ENCODE data around the gene MLLT10.
A peak's percentile ranks its signal among the peaks of the same experiment; 100 is the strongest.

Gene MLLT10

GRCh38 chr10:21668831-21669230 lies 134.8 kb downstream of the MLLT10 start:
- WGBS, result 88% methylated on average over 1 of the region's 1 CpG
- no peaks in the 10 kb centered on the region for H3K9me3 ChIP-seq (ENCODE audit: control insufficient read depth, low read length)

GRCh38 chr10:21670391-21670790 lies 136.4 kb downstream of the MLLT10 start:
- peaks cover 4 to 27% of the 10 kb centered on the region in 2 experiments for H3K36me3 ChIP-seq (ENCODE audit: control insufficient read depth in 1 of 2, insufficient read depth in 2 of 2, low read depth in 1 of 2, low read length in 2 of 2)
- no peak overlapping the region for H2AFZ ChIP-seq (ENCODE audit: low read depth, low read length)
- no peaks in the 10 kb centered on the region for H3K27me3 ChIP-seq (ENCODE audit: control insufficient read depth in 1 of 2, insufficient read depth in 1 of 2, low read length in 2 of 2)
- no peak overlapping the region for H3K27ac ChIP-seq (ENCODE audit: low read length, poor library complexity, severe bottlenecking)
- H2BK120ac ChIP-seq (ENCODE audit: low read depth, low read length), result no peak overlapping the region
- no peak overlapping the region for H3K9ac ChIP-seq (ENCODE audit: low read length)
- no peak overlapping the region for H2BK5ac ChIP-seq (ENCODE audit: low read depth, low read length, poor library complexity, severe bottlenecking)
- no peak overlapping the region for H4K91ac ChIP-seq (ENCODE audit: low read length)
- H3K4ac ChIP-seq (ENCODE audit: low read depth in 1 of 2, low read length in 2 of 2), result no peak overlapping the region
- H3K14ac ChIP-seq (ENCODE audit: low read length in 2 of 2), result no peak overlapping the region
- no peak overlapping the region for H4K8ac ChIP-seq (ENCODE audit: low read length)
- 86% methylated on average over 2 of the region's 2 CpGs for whole genome bisulfite sequencing
- H3K4me3 ChIP-seq (ENCODE audit: insufficient read depth in 1 of 2, low read depth in 1 of 2, low read length in 2 of 2), result no peak overlapping the region
- peaks cover 16% of the 10 kb centered on the region for H3K79me1 ChIP-seq (replicated peaks; ENCODE audit: low read length, poor library complexity, severe bottlenecking)
- H3K18ac ChIP-seq (ENCODE audit: low read depth in 1 of 2, low read length in 2 of 2), result no peak overlapping the region
- H2BK12ac ChIP-seq (ENCODE audit: low read length in 2 of 2), result no peak overlapping the region
- H3K23ac ChIP-seq (ENCODE audit: low read length in 2 of 2), result no peak overlapping the region
- no peak overlapping the region for H2BK15ac ChIP-seq (ENCODE audit: low read depth, poor library complexity, severe bottlenecking)
- no peak overlapping the region for H3K4me2 ChIP-seq (ENCODE audit: low read length, poor library complexity, severe bottlenecking)
- peaks cover 2% of the 10 kb centered on the region for H3K4me1 ChIP-seq (ENCODE audit: control insufficient read depth, insufficient read depth, low read depth, low read length)
- H2AK5ac ChIP-seq (ENCODE audit: low read length, severe bottlenecking), result no peak overlapping the region
- no peak for DNase-seq
- H3K9me3 ChIP-seq (ENCODE audit: control insufficient read depth, low read length), result no peaks in the 10 kb centered on the region

More at GRCh38 chr10:21668831-21669230, 134.8 kb downstream of the MLLT10 start:
- Histone ChIP-seq H3K27me3 (ENCODE audit: control insufficient read depth in 1 of 2, insufficient read depth in 1 of 2, low read length in 2 of 2) (no peaks in the 10 kb centered on the region), H3K36me3 (ENCODE audit: control insufficient read depth in 1 of 2, insufficient read depth in 2 of 2, low read depth in 1 of 2, low read length in 2 of 2) (peaks cover 4 to 23% of the 10 kb centered on the region in 2 experiments), H2BK12ac (ENCODE audit: low read length in 2 of 2) (no peak overlapping the region), H3K4me3 (ENCODE audit: insufficient read depth in 1 of 2, low read depth in 1 of 2, low read length in 2 of 2) (no peak overlapping the region), H3K4me1 (ENCODE audit: control insufficient read depth, insufficient read depth, low read depth, low read length) (peaks cover 2% of the 10 kb centered on the region), H3K79me1 (replicated peaks; ENCODE audit: low read length, poor library complexity, severe bottlenecking) (peaks cover 19% of the 10 kb centered on the region), H3K9ac (ENCODE audit: low read length) (no peak overlapping the region), H3K14ac (ENCODE audit: low read length in 2 of 2) (no peak overlapping the region), H2AFZ (ENCODE audit: low read depth, low read length) (no peak overlapping the region), H2BK5ac (ENCODE audit: low read depth, low read length, poor library complexity, severe bottlenecking) (no peak overlapping the region), H3K27ac (ENCODE audit: low read length, poor library complexity, severe bottlenecking) (no peak overlapping the region), H2BK15ac (ENCODE audit: low read depth, poor library complexity, severe bottlenecking) (no peak overlapping the region), H4K91ac (ENCODE audit: low read length) (no peak overlapping the region), H2AK5ac (ENCODE audit: low read length, severe bottlenecking) (no peak overlapping the region), H3K4me2 (ENCODE audit: low read length, poor library complexity, severe bottlenecking) (no peak overlapping the region), H3K18ac (ENCODE audit: low read depth in 1 of 2, low read length in 2 of 2) (no peak overlapping the region), H3K4ac (ENCODE audit: low read depth in 1 of 2, low read length in 2 of 2) (no peak overlapping the region), H2BK120ac (ENCODE audit: low read depth, low read length) (no peak overlapping the region), H4K8ac (ENCODE audit: low read length) (no peak overlapping the region), H3K23ac (ENCODE audit: low read length in 2 of 2) (no peak overlapping the region)
- no peak for DNase-seq

GRCh38 chr10:21673668-21674067 lies 139.6 kb downstream of the MLLT10 start:
- no peak overlapping the region for H3K14ac ChIP-seq (ENCODE audit: low read length in 2 of 2)
- H3K27me3 ChIP-seq (ENCODE audit: control insufficient read depth in 1 of 2, insufficient read depth in 1 of 2, low read length in 2 of 2), result no peaks in the 10 kb centered on the region
- no CpG with 5 or more reads among the region's 2 CpGs for WGBS

GRCh38 chr10:21675157-21675796 lies 141.2 kb downstream of the MLLT10 start:
- peak; percentile 50 for DNase-seq
- WGBS, result 100% methylated on average over 1 of the region's 2 CpGs
- peaks cover 2% of the 10 kb centered on the region for H3K4me1 ChIP-seq (ENCODE audit: control insufficient read depth, insufficient read depth, low read depth, low read length)

More at GRCh38 chr10:21673668-21674067, 139.6 kb downstream of the MLLT10 start:
- H2BK5ac ChIP-seq (ENCODE audit: low read depth, low read length, poor library complexity, severe bottlenecking), result no peak overlapping the region
- H2BK12ac ChIP-seq (ENCODE audit: low read length in 2 of 2), result no peak overlapping the region
- peaks cover 2% of the 10 kb centered on the region for H3K4me1 ChIP-seq (ENCODE audit: control insufficient read depth, insufficient read depth, low read depth, low read length)
- H3K9me3 ChIP-seq (ENCODE audit: control insufficient read depth, low read length), result no peaks in the 10 kb centered on the region
- no peak overlapping the region for H3K9ac ChIP-seq (ENCODE audit: low read length)
- no peak overlapping the region for H2AK5ac ChIP-seq (ENCODE audit: low read length, severe bottlenecking)
- no peak overlapping the region for H4K8ac ChIP-seq (ENCODE audit: low read length)
- H2AFZ ChIP-seq (ENCODE audit: low read depth, low read length), result no peak overlapping the region
- H3K23ac ChIP-seq (ENCODE audit: low read length in 2 of 2), result no peak overlapping the region
- H3K36me3 ChIP-seq (ENCODE audit: control insufficient read depth in 1 of 2, insufficient read depth in 2 of 2, low read depth in 1 of 2, low read length in 2 of 2), result peaks cover 4 to 25% of the 10 kb centered on the region in 2 experiments
- peaks cover 15% of the 10 kb centered on the region for H3K79me1 ChIP-seq (replicated peaks; ENCODE audit: low read length, poor library complexity, severe bottlenecking)
- H4K91ac ChIP-seq (ENCODE audit: low read length), result no peak overlapping the region
- H3K18ac ChIP-seq (ENCODE audit: low read depth in 1 of 2, low read length in 2 of 2), result no peak overlapping the region
- no peak overlapping the region for H2BK120ac ChIP-seq (ENCODE audit: low read depth, low read length)
- no peak overlapping the region for H3K4ac ChIP-seq (ENCODE audit: low read depth in 1 of 2, low read length in 2 of 2)
- no peak overlapping the region for H3K27ac ChIP-seq (ENCODE audit: low read length, poor library complexity, severe bottlenecking)
- H3K4me3 ChIP-seq (ENCODE audit: insufficient read depth in 1 of 2, low read depth in 1 of 2, low read length in 2 of 2), result no peak overlapping the region
- DNase-seq, result no peak
- no peak overlapping the region for H3K4me2 ChIP-seq (ENCODE audit: low read length, poor library complexity, severe bottlenecking)
- H2BK15ac ChIP-seq (ENCODE audit: low read depth, poor library complexity, severe bottlenecking), result no peak overlapping the region

More at GRCh38 chr10:21675157-21675796, 141.2 kb downstream of the MLLT10 start:
- Histone ChIP-seq H2AK5ac (ENCODE audit: low read length, severe bottlenecking) (no peak overlapping the region), H2AFZ (ENCODE audit: low read depth, low read length) (no peak overlapping the region), H2BK120ac (ENCODE audit: low read depth, low read length) (no peak overlapping the region), H3K4me3 (ENCODE audit: insufficient read depth in 1 of 2, low read depth in 1 of 2, low read length in 2 of 2) (no peak overlapping the region), H3K36me3 (ENCODE audit: control insufficient read depth in 1 of 2, insufficient read depth in 2 of 2, low read depth in 1 of 2, low read length in 2 of 2) (peaks cover 4 to 28% of the 10 kb centered on the region in 2 experiments), H2BK12ac (ENCODE audit: low read length in 2 of 2) (no peak overlapping the region), H2BK15ac (ENCODE audit: low read depth, poor library complexity, severe bottlenecking) (no peak overlapping the region), H2BK5ac (ENCODE audit: low read depth, low read length, poor library complexity, severe bottlenecking) (no peak overlapping the region), H3K4me2 (ENCODE audit: low read length, poor library complexity, severe bottlenecking) (no peak overlapping the region), H3K18ac (ENCODE audit: low read depth in 1 of 2, low read length in 2 of 2) (no peak overlapping the region), H3K27ac (ENCODE audit: low read length, poor library complexity, severe bottlenecking) (no peak overlapping the region), H4K91ac (ENCODE audit: low read length) (no peak overlapping the region), H4K8ac (ENCODE audit: low read length) (no peak overlapping the region), H3K27me3 (ENCODE audit: control insufficient read depth in 1 of 2, insufficient read depth in 1 of 2, low read length in 2 of 2) (no peaks in the 10 kb centered on the region), H3K23ac (ENCODE audit: low read length in 2 of 2) (no peak overlapping the region), H3K79me1 (replicated peaks; ENCODE audit: low read length, poor library complexity, severe bottlenecking) (peaks cover 15% of the 10 kb centered on the region), H3K9ac (ENCODE audit: low read length) (no peak overlapping the region), H3K4ac (ENCODE audit: low read depth in 1 of 2, low read length in 2 of 2) (no peak overlapping the region), H3K9me3 (ENCODE audit: control insufficient read depth, low read length) (no peaks in the 10 kb centered on the region), H3K14ac (ENCODE audit: low read length in 2 of 2) (no peak overlapping the region)
